GM18909 (cell line): ENCODE measurements around the gene VAT1L.

Experiments
- ATAC-seq: cut with Tn5 transposase; IDR thresholded peaks from one replicate; pipeline ENCODE4 v1.9.1; 2021; ENCODE audit warnings: mild to moderate bottlenecking; ENCODE audit not compliant: unreplicated experiment, poor library complexity

Gene VAT1L

GRCh38 chr16:77781091-77781490 lies 7.3 kb upstream of the VAT1L start:
- no peak for ATAC-seq

- no peak for ATAC-seq
Measured at GRCh38 chr16:77782694-77783093, 5.7 kb upstream of the VAT1L start.

GRCh38 chr16:77784441-77785372 lies 3.7 kb upstream of the VAT1L start:
- no peak for ATAC-seq

- no peak for ATAC-seq
Measured at GRCh38 chr16:77785373-77785764, 3.0 kb upstream of the VAT1L start.

GRCh38 chr16:77786186-77786847 lies 2.0 kb upstream of the VAT1L start:
- ATAC-seq, result no peak

- ATAC-seq, result no peak
Measured at GRCh38 chr16:77787452-77787851, 912 bp upstream of the VAT1L start.

GRCh38 chr16:77789085-77790008 lies 983 bp downstream of the VAT1L start:
- ATAC-seq, result no peak

GRCh38 chr16:77790009-77790372 lies 1.6 kb downstream of the VAT1L start:
- ATAC-seq, result no peak

- no peak for ATAC-seq
Measured at GRCh38 chr16:77790912-77791311, 2.5 kb downstream of the VAT1L start.

- no peak for ATAC-seq
Measured at GRCh38 chr16:77793417-77793816, 5.1 kb downstream of the VAT1L start.

- ATAC-seq, result no peak
Measured at GRCh38 chr16:77794586-77794985, 6.2 kb downstream of the VAT1L start.

- ATAC-seq, result no peak
Measured at GRCh38 chr16:77801817-77802216, 13.5 kb downstream of the VAT1L start.

- no peak for ATAC-seq
Measured at GRCh38 chr16:77805398-77805797, 17.0 kb downstream of the VAT1L start.

GRCh38 chr16:77807021-77807420 lies 18.7 kb downstream of the VAT1L start:
- ATAC-seq, result no peak

GRCh38 chr16:77812856-77813500 lies 24.6 kb downstream of the VAT1L start:
- no peak for ATAC-seq

GRCh38 chr16:77816293-77816692 lies 27.9 kb downstream of the VAT1L start:
- ATAC-seq, result no peak

GRCh38 chr16:77820340-77820739 lies 32.0 kb downstream of the VAT1L start:
- no peak for ATAC-seq

GRCh38 chr16:77822661-77823060 lies 34.3 kb downstream of the VAT1L start:
- ATAC-seq, result no peak

GRCh38 chr16:77823067-77823466 lies 34.7 kb downstream of the VAT1L start:
- no peak for ATAC-seq

- ATAC-seq, result no peak
Measured at GRCh38 chr16:77825196-77825595, 36.8 kb downstream of the VAT1L start.
